Liver (tissue), 9 donors: ENCODE data around the gene ELP4. TPM values are rescaled to one million over a fixed set of nuclear protein-coding genes. Genes with fewer than 3 reads are reported as not detected.

ENCODE experiments used
- DNase-seq: peaks from one replicate; pipeline ENCODE4 v3.0.0-alpha.2; 2017; ENCODE audit warnings: low spot score
- H3K27ac ChIP-seq, 2 donors: one replicate each; pipeline ENCODE4 v1.7.0; 2013; ENCODE audit warnings: inconsistent platforms in 2 of 2, low read length in 2 of 2, control low read depth in 1 of 2, low read depth in 1 of 2, mild to moderate bottlenecking in 1 of 2
- H3K27me3 ChIP-seq, 4 donors: one replicate each; pipeline versions ENCODE4 v1.6.1 to v1.7.0; 2013; ENCODE audit warnings: low read length in 3 of 4, inconsistent platforms in 1 of 4, mild to moderate bottlenecking in 1 of 4, moderate library complexity in 1 of 4; ENCODE audit not compliant: control insufficient read depth in 4 of 4, insufficient read depth in 4 of 4
- H3K36me3 ChIP-seq, 4 donors: one replicate each; pipeline versions ENCODE4 v1.6.1 to v1.7.0; 2013; ENCODE audit warnings: low read length in 3 of 4, mild to moderate bottlenecking in 3 of 4, low read depth in 1 of 4, moderate library complexity in 1 of 4; ENCODE audit not compliant: control insufficient read depth in 4 of 4, insufficient read depth in 3 of 4
- H3K4me1 ChIP-seq, 4 donors: one replicate each; pipeline versions ENCODE4 v1.6.1 to v1.7.0; 2013; ENCODE audit warnings: low read length in 3 of 4, mild to moderate bottlenecking in 3 of 4, moderate library complexity in 1 of 4; ENCODE audit not compliant: control insufficient read depth in 4 of 4, insufficient read depth in 4 of 4
- H3K4me3 ChIP-seq, 3 donors: one replicate each; pipeline versions ENCODE4 v1.6.1 to v1.7.0; 2013; ENCODE audit warnings: low read length in 3 of 3, control low read depth in 1 of 3, low read depth in 1 of 3, mild to moderate bottlenecking in 1 of 3
- H3K9ac ChIP-seq, 2 donors: one replicate each; pipeline ENCODE4 v1.7.0; 2013; ENCODE audit warnings: low read length in 2 of 2, mild to moderate bottlenecking in 2 of 2, moderate library complexity in 2 of 2, control low read depth in 1 of 2, low read depth in 1 of 2
- H3K9me3 ChIP-seq, 4 donors: one replicate each; pipeline versions ENCODE4 v1.6.1 to v1.7.0; 2013; ENCODE audit warnings: low read length in 3 of 4; ENCODE audit not compliant: control insufficient read depth in 4 of 4
- EGR1 ChIP-seq, 2 donors: IDR thresholded peaks; 2 replicates each; pipeline ENCODE4 v1.6.1; 2016 to 2018; ENCODE audit warnings: antibody characterized with exemption in 2 of 2, low read depth in 2 of 2
- FOXA1 ChIP-seq: IDR thresholded peaks from 2 replicates; pipeline ENCODE4 v1.6.1; 2016; ENCODE audit warnings: antibody characterized with exemption
- FOXA2 ChIP-seq: IDR thresholded peaks from 2 replicates; pipeline ENCODE4 v1.6.1; 2016; ENCODE audit warnings: antibody characterized with exemption
- GABPA ChIP-seq, 2 donors: IDR thresholded peaks in 1 of 2; conservative IDR thresholded peaks in 1 of 2; 2 replicates each; pipeline ENCODE4 v1.6.1; 2016; ENCODE audit warnings: antibody characterized with exemption in 2 of 2, mild to moderate bottlenecking in 1 of 2, moderate library complexity in 1 of 2
- HNF4A ChIP-seq, 2 donors: conservative IDR thresholded peaks; 2 replicates each; pipeline ENCODE4 v1.6.1; 2016; ENCODE audit warnings: antibody characterized with exemption in 2 of 2, mild to moderate bottlenecking in 2 of 2
- HNF4G ChIP-seq: IDR thresholded peaks from 2 replicates; pipeline ENCODE4 v1.6.1; 2016; ENCODE audit warnings: antibody characterized with exemption
- JUND ChIP-seq, 2 donors: IDR thresholded peaks; 2 replicates each; pipeline ENCODE4 v1.6.1; 2016; ENCODE audit warnings: antibody characterized with exemption in 2 of 2
- NR2F2 ChIP-seq: IDR thresholded peaks from 2 replicates; pipeline ENCODE4 v1.6.1; 2016; ENCODE audit warnings: antibody characterized with exemption
- RAD21 ChIP-seq, 2 donors: IDR thresholded peaks; 2 replicates each; pipeline ENCODE4 v1.6.1; 2016; ENCODE audit warnings: antibody characterized with exemption in 2 of 2, mild to moderate bottlenecking in 2 of 2
- RXRA ChIP-seq, 2 donors: IDR thresholded peaks; 2 replicates each; pipeline ENCODE4 v1.6.1; 2017 to 2018; ENCODE audit warnings: antibody characterized with exemption in 2 of 2, mild to moderate bottlenecking in 1 of 2
- SP1 ChIP-seq: IDR thresholded peaks from 2 replicates; pipeline ENCODE4 v1.6.1; 2018; ENCODE audit warnings: antibody characterized with exemption, mild to moderate bottlenecking
- TAF1 ChIP-seq: conservative IDR thresholded peaks from 2 replicates; pipeline ENCODE4 v1.6.1; 2016; ENCODE audit warnings: antibody characterized with exemption, mild to moderate bottlenecking
- YY1 ChIP-seq: IDR thresholded peaks from 2 replicates; pipeline ENCODE4 v1.6.1; 2016; ENCODE audit warnings: antibody characterized with exemption, mild to moderate bottlenecking
- WGBS: extraction: QIAGEN DNeasy Blood & Tissue Kit; methylation state at CpG from one replicate; pipeline ENCODE4 v1.1.7; 2013; 5-methylcytosine and 5-hydroxymethylcytosine counted together
- polyA plus RNA-seq, 2 donors: library from polyadenylated mRNA; stranded (reverse) in 1 of 2; unstranded in 1 of 2; fragments of 200-250 nt in 1 of 2; fragments of >200 nt in 1 of 2; fragmentation: Nextera tagmentation in 1 of 2; extraction: Ambion mirVana in 1 of 2; gene quantifications; one replicate each; pipeline versions ENCODE4 v1.2.1 to v1.2.3, GENCODE V29; 2013 to 2015
- total RNA-seq, 2 donors: library from RNA; depleted of rRNA; stranded (reverse); fragments of >200 nt; gene quantifications; one replicate each; pipeline ENCODE4 v1.2.3, GENCODE V29; 2014
- TF ChIP-seq, protein P1 (sequence below): IDR thresholded peaks from 2 replicates; pipeline ENCODE4 v1.6.1; 2016; ENCODE audit warnings: antibody characterized with exemption
- TF ChIP-seq, protein P2 (sequence below): fragments of 150-350 bp; IDR thresholded peaks from 2 replicates; pipeline ENCODE4 v1.5.1; 2017; ENCODE audit warnings: improper control_type of control experiment, low read depth, low read length; ENCODE audit not compliant: missing input control
- TF ChIP-seq, protein P3 (sequence below): IDR thresholded peaks from 2 replicates; pipeline ENCODE4 v1.6.1; 2016; ENCODE audit warnings: antibody characterized with exemption, mild to moderate bottlenecking
- TF ChIP-seq, protein P4 (sequence below): IDR thresholded peaks from 2 replicates; pipeline ENCODE4 v1.6.1; 2016; ENCODE audit warnings: antibody characterized with exemption
- TF ChIP-seq, protein P5 (sequence below): IDR thresholded peaks from 2 replicates; pipeline ENCODE4 v1.6.1; 2016; ENCODE audit warnings: antibody characterized with exemption
- donor health status: healthy.
- donor health status: healthy.
- donor health status: healthy.
- donor health status: healthy.
- donor health status: healthy.

ELP4 gene
- total and polyA plus RNA-seq, 4 donors, result 6.0 to 18.8 (median 12.5) TPM

DNA sequence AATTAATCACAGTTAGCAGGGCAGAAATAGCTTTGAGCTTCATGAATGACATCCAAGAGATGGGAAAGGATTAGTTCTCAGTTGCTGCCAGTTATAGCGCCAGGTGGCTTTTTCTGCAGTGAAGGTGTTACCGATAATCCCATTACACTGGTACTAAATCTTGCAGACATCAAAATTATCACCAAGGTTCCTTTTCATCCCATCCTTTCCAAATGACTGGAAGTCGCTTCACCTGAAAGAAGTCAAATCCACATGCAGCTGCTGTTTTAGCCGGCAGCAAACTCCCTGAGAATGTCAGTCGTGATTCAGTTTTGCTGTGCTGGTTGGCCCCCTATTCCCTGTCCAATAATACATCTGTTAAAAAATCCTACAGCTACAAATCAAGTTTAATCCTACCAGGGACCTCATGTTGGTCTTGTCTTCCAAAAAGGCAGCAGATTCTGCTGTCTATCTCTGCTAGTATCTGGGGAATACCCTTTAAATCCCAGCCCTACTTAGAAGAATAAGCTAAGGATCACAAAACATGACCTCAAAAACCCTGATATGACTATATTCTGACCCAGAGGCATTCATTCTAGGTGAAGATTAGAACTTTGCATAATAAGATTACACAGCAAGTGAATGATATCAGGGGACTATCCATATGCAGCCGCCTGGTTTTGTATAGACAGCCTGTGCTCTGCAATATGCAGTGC is 31.9 kb upstream of the ELP4 start:
- 93% methylated on average over 6 of the region's 6 CpGs for WGBS
- no peak overlapping the region for H3K9ac ChIP-seq
- H3K27me3 ChIP-seq, result no peaks in the 10 kb centered on the region
- TF ChIP-seq RAD21 (IDR thresholded peaks at IDR 0.05), result no peak
- no peak for TF ChIP-seq NR2F2
- TF ChIP-seq, protein P1, sequence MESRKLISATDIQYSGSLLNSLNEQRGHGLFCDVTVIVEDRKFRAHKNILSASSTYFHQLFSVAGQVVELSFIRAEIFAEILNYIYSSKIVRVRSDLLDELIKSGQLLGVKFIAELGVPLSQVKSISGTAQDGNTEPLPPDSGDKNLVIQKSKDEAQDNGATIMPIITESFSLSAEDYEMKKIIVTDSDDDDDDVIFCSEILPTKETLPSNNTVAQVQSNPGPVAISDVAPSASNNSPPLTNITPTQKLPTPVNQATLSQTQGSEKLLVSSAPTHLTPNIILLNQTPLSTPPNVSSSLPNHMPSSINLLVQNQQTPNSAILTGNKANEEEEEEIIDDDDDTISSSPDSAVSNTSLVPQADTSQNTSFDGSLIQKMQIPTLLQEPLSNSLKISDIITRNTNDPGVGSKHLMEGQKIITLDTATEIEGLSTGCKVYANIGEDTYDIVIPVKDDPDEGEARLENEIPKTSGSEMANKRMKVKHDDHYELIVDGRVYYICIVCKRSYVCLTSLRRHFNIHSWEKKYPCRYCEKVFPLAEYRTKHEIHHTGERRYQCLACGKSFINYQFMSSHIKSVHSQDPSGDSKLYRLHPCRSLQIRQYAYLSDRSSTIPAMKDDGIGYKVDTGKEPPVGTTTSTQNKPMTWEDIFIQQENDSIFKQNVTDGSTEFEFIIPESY, result no peak
- no peak for TF ChIP-seq HNF4G
- no peak for TF ChIP-seq HNF4A (conservative IDR thresholded peaks at IDR 0.05)
- no peak for TF ChIP-seq SP1
- TF ChIP-seq, protein P2, sequence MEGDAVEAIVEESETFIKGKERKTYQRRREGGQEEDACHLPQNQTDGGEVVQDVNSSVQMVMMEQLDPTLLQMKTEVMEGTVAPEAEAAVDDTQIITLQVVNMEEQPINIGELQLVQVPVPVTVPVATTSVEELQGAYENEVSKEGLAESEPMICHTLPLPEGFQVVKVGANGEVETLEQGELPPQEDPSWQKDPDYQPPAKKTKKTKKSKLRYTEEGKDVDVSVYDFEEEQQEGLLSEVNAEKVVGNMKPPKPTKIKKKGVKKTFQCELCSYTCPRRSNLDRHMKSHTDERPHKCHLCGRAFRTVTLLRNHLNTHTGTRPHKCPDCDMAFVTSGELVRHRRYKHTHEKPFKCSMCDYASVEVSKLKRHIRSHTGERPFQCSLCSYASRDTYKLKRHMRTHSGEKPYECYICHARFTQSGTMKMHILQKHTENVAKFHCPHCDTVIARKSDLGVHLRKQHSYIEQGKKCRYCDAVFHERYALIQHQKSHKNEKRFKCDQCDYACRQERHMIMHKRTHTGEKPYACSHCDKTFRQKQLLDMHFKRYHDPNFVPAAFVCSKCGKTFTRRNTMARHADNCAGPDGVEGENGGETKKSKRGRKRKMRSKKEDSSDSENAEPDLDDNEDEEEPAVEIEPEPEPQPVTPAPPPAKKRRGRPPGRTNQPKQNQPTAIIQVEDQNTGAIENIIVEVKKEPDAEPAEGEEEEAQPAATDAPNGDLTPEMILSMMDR, result no peak
- TF ChIP-seq, protein P3, sequence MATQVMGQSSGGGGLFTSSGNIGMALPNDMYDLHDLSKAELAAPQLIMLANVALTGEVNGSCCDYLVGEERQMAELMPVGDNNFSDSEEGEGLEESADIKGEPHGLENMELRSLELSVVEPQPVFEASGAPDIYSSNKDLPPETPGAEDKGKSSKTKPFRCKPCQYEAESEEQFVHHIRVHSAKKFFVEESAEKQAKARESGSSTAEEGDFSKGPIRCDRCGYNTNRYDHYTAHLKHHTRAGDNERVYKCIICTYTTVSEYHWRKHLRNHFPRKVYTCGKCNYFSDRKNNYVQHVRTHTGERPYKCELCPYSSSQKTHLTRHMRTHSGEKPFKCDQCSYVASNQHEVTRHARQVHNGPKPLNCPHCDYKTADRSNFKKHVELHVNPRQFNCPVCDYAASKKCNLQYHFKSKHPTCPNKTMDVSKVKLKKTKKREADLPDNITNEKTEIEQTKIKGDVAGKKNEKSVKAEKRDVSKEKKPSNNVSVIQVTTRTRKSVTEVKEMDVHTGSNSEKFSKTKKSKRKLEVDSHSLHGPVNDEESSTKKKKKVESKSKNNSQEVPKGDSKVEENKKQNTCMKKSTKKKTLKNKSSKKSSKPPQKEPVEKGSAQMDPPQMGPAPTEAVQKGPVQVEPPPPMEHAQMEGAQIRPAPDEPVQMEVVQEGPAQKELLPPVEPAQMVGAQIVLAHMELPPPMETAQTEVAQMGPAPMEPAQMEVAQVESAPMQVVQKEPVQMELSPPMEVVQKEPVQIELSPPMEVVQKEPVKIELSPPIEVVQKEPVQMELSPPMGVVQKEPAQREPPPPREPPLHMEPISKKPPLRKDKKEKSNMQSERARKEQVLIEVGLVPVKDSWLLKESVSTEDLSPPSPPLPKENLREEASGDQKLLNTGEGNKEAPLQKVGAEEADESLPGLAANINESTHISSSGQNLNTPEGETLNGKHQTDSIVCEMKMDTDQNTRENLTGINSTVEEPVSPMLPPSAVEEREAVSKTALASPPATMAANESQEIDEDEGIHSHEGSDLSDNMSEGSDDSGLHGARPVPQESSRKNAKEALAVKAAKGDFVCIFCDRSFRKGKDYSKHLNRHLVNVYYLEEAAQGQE, result no peak
- no peak for TF ChIP-seq TAF1
- TF ChIP-seq YY1, result no peak
- no peak for TF ChIP-seq RXRA (IDR thresholded peaks at IDR 0.05)
- no peak for TF ChIP-seq GABPA (IDR thresholded peaks at IDR 0.05 in 1 of 2, conservative IDR thresholded peaks at IDR 0.05 in 1 of 2)
- TF ChIP-seq, protein P4, sequence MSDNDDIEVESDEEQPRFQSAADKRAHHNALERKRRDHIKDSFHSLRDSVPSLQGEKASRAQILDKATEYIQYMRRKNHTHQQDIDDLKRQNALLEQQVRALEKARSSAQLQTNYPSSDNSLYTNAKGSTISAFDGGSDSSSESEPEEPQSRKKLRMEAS, result no peak
- no peak for TF ChIP-seq FOXA2
- TF ChIP-seq, protein P5, sequence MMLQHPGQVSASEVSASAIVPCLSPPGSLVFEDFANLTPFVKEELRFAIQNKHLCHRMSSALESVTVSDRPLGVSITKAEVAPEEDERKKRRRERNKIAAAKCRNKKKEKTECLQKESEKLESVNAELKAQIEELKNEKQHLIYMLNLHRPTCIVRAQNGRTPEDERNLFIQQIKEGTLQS, result no peak
- no peak for TF ChIP-seq FOXA1
- no peak for TF ChIP-seq EGR1 (IDR thresholded peaks at IDR 0.05; ENCODE audit: low read depth in 2 of 2)
- TF ChIP-seq JUND (IDR thresholded peaks at IDR 0.05), result no peak
- H3K36me3 ChIP-seq, result no peaks in the 10 kb centered on the region
- H3K9me3 ChIP-seq, result no peaks in the 10 kb centered on the region
- no peaks in the 10 kb centered on the region for H3K4me1 ChIP-seq
- H3K27ac ChIP-seq, result no peak overlapping the region
- H3K4me3 ChIP-seq, result no peak overlapping the region
- no peak for DNase-seq
